GM18508 (cell line): ENCODE results near the gene ORC1.

Experiments used
- ATAC-seq: cut with Tn5 transposase; IDR thresholded peaks from one replicate; pipeline ENCODE4 v1.9.1; 2021; ENCODE audit warnings: moderate number of reproducible peaks; ENCODE audit not compliant: insufficient read depth, unreplicated experiment

The ORC1 gene

GRCh38 chr1:52404116-52404974, at the start of gene ORC1, which contains the start of gene PRPF38A:
TSS of gene ORC1 (minus strand) at chr1:52404423. CDS start at chr1:52402223, 2,200 bp downstream.
TSS of gene PRPF38A (plus strand) at chr1:52404602. CDS start at chr1:52404750, 148 bp downstream.
- ATAC-seq, result peak; percentile 65

- ATAC-seq, result no peak
These were observed 40.2 kb upstream of the ORC1 start for GRCh38 chr1:52444463-52444862.

GRCh38 chr1:52439976-52440375, 35.8 kb upstream of the ORC1 start:
- ATAC-seq, result no peak

- ATAC-seq, result no peak
These were observed 32.6 kb upstream of the ORC1 start for GRCh38 chr1:52436817-52437216.

GRCh38 chr1:52435650-52436049, 31.4 kb upstream of the ORC1 start:
- no peak for ATAC-seq

DNA sequence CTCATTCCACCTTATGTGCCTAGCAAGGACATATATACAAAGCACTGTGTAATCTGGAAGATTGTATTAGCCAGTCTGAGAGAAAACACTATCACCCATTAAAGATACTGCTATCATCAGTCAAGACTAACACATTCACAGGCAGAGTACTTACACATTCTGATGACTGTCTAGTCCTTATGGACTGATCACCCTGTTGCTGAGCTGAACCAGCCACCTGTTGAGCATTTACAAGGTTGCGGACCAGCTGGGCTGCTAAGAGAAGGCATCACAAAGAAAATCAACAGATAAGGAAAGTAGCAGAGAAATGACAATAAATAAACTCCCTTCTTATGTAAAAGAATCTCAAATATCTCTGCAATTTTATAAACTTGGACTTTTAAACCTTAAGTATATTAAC, 31.0 kb upstream of the ORC1 start:
- no peak for ATAC-seq

GRCh38 chr1:52432807-52433206, 28.6 kb upstream of the ORC1 start:
- no peak for ATAC-seq

DNA sequence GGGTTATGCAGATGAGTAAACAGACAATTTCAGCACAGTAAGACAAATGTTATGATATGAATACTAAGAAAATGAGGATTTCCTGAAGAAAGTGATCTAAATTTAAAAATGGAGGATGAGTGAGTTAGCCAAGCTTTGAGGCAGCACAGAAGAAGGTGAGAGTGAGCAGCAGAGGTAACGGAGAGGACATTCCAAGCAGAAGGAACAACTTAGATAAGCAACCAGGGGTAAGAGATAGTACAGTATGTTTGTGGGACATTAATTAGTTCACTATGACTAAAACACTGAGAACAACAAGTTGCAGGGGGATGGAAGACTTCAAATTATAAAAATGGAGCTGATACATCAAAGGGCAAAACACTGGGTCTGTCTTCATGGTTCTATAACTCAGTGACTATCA, 22.9 kb upstream of the ORC1 start:
- ATAC-seq, result no peak

- no peak for ATAC-seq
These were observed 22.1 kb upstream of the ORC1 start for GRCh38 chr1:52426371-52426770.

GRCh38 chr1:52424813-52425212, 20.6 kb upstream of the ORC1 start:
- ATAC-seq, result no peak

GRCh38 chr1:52424231-52424636, 20.0 kb upstream of the ORC1 start:
- no peak for ATAC-seq

DNA sequence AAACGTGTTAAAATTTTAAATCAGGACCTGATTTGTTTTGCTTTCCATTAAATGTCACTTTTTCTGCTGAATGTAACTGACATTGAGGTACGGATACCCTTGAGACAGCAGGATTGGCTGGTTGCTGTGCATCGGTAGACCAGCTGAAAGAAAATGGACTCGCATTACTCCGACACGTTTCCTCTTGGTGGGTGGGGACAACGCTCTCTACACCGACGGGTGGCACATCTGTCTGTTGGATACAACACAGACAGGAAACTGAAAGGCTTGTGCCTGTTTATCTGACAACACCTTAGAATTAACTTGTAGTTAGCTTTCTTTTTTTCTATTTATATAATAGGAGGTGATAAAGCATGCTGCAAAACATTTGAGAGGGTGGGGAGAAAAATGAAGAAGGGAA, 19.5 kb upstream of the ORC1 start:
- no peak for ATAC-seq

- no peak for ATAC-seq
These were observed 18.8 kb upstream of the ORC1 start for GRCh38 chr1:52423055-52423454.

- ATAC-seq, result no peak
These were observed 16.5 kb upstream of the ORC1 start for GRCh38 chr1:52420713-52421112.

DNA sequence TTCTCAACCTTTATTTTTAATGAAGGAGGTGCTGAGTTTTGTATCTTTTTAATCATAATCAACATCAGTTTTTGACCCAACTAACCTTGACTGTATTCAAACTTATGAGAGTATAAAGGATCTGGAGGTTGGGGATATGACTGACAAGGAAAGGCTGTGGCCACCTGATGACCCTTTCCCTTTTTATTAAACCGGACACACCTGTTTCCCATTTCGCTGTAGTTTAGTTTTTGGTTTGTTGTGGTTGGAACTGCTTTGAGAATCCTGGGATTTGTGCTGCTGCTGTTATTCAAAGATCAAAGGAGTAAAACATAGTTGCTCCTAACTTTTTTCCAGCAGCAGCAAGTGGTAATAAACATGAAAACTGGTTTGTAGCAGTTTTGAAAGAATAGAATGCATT, 12.6 kb upstream of the ORC1 start:
- no peak for ATAC-seq

DNA sequence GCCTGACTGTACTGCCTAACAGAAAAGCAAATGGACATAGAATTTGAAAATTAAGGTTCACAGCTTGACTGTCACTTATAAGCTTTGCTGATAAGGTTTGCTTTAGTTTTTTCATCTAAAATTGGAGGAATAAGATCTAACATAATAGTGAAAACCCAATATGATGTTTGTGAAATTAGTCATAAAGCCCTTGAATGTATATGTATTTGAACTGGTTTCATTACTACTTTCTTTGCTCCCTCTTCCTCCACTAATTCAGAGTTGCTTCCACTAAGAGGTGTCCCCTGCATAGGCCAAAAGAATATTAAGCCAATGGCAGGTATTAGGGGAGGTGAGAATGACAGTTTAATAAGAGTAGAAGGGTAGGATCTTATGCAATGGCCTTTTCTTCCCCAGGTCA, 10.7 kb upstream of the ORC1 start:
- no peak for ATAC-seq

DNA sequence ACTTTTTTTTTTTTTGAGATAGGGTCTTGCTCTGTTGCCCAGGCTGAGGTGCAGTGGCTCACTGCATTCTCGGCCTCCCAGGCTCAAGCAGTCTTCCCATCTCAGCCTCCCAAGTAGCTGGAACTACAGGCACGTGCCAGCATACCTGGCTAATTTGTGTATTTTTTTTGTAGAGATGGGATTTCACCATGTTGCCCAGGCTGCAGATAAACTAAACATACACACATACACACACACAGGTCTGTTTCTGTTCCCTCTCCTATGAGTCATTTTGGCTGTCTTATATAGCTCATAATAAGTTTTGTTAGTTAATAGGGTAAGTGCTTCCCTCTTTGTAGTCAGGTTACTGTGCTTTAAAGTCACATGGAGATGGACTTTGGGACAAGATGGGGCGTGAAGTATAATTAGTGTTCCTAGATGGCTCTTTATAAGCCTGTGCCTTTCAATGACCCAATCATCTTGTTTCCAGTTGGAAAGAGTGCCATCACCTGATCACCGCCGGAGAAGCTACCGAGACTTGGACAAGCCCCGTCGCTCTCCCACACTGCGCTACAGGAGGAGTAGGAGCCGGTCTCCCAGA, 9.3 kb upstream of the ORC1 start:
- ATAC-seq, result no peak

DNA sequence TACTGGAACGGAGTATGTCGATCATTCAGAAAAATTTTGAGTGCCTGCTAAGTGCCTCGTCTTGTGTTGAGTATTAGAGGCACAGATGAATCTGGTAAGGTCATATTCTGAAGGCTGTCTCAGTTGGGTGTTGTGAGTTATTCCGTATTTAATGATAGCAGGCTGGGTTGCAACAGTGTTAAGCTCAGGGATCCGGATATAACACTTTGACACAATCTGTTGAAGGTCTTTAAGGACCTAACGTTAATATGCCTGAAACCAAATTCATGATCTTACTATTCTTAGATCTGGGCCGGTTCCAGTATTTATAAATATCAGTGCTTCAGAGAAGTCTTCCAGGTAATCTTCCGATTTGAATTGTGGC, 734 bp upstream of the ORC1 start:
- ATAC-seq, result no peak

DNA sequence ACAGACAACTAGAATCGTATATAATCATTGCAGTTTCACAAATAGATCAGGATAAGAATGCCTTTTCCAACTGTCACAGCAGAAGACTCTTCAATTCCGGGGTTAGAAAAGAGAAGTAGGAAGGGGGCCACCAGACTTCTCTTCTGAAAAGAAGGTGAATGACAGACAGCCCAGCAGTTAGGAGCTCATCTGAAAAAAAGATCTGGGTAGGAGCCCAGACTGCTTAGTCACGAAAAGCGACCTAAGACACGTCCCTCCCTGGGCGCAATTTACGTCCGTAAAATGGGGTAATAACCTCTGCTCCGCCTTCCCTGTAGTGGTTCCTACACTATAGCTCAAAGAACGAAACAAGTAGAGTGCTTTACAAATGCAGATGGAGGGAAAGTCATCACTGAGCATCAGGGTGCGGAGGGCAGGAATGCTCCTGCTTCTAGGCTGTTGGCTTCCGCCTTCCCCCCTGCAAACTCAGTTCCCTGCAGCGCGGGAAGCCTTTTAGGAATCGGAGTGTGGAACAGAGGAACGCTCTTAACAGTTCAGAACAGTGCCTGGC, 582 bp downstream of the ORC1 start:
- ATAC-seq, result peak; percentile 10

DNA sequence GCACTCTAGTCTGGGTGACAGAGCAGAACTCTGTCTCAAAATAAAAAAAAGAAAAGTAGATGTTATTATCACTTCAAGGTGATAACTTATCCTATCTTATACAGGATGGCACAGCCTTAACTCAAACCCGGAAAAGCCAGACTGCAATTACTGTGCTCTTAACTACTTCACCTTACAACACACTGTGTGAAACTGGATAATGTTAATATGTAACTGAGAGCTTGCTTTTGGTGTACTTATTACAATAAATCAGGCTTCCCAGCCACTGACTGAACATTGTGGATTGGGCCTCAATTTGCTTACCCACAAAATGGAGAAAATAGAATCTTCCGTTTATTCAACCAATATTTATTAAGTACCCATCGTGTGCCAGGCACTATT, 1.4 kb downstream of the ORC1 start:
- ATAC-seq, result no peak

- no peak for ATAC-seq
These were observed 4.1 kb downstream of the ORC1 start for GRCh38 chr1:52400131-52400530.

- no peak for ATAC-seq
These were observed 4.6 kb downstream of the ORC1 start for GRCh38 chr1:52399629-52400028.
